HG03039 (cell line): ENCODE measurements around the gene SH3TC1.

Source experiments
- ATAC-seq: cut with Tn5 transposase; IDR thresholded peaks from one replicate; pipeline ENCODE4 v1.9.1; 2021; ENCODE audit warnings: mild to moderate bottlenecking, moderate library complexity; ENCODE audit not compliant: unreplicated experiment

Gene SH3TC1

DNA sequence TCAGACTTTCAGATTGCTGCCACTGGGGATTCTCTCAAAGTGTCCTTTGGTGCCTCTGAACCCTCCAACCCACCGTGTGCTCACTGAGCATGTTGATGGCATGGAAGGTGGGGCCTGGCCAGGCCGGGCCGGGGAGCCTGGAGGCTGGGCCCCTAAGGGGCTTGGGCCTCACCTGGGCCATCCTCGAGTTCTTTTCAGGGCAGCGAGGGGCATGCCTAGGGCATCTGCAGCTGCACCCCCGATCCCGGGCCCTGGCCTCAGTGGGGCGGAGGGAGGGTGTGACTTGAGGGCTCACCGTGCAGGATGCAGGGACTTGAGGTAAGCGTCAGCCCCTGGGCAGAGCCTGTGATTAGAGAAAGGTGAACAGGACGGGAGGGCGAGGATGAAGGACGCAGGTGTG lies 1.6 kb upstream of the SH3TC1 start:
- ATAC-seq: no peak

DNA sequence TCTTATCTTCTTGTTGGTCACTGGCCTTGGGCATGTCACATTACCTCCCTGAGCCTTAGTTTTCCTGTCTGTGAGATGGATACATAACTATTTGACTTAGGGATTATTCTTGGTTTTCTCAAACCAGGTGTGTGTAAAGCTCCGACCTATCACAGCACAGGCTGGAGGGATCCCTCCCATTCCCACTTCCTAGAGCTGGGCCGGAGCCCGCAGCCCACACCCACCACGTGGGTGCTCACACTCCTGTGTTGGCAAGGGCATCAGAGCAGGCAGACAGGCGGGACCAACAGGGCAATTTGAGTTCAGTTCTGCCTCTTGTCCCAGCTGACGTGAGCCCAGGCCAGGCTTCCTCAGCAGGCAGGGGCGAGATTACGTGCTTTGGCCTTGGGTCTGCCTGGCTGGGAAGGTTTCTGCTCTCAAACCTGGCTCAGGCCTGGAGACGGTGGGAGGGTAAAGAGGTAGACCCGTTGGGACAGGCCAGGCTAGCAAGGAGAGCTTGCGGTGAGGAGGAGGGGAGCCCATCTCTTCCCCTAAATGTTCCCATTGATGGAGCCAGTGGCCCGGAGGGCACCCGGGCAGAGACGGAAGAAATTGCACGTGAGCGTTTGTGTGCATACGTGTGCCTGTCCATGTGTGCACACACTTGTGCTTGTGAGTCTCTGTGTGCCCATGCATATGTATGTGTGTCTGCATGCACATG lies 734 bp upstream of the SH3TC1 start:
- ATAC-seq: no peak

GRCh38 chr4:8199594-8200301 lies 658 bp downstream of the SH3TC1 start:
- ATAC-seq: no peak

- no peak for ATAC-seq
These were observed 1.3 kb downstream of the SH3TC1 start for GRCh38 chr4:8200302-8200975.

DNA sequence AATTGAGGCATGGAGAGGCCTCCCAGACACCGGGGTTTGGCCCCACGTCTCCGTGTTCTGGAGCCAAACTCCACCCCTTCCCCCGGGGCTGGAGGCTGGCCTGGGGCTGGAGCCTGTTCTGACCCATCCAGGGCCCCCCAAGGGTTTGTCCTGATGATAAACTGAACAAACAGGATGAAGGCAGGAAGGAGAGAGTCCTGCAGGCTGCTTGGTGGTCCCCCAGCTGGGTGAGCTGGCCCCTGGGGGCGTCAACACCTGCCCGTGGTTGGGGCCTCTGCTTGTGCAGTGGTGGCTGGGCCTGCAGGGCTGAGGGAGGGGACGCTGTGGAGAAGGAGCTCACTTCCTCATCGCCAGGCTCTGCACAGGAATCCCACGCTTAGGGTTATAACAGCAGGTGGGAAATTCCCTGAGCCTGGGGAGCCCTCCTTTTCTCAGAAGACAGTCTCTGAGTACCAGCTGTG lies 2.3 kb downstream of the SH3TC1 start:
- peak; percentile 43 for ATAC-seq

DNA sequence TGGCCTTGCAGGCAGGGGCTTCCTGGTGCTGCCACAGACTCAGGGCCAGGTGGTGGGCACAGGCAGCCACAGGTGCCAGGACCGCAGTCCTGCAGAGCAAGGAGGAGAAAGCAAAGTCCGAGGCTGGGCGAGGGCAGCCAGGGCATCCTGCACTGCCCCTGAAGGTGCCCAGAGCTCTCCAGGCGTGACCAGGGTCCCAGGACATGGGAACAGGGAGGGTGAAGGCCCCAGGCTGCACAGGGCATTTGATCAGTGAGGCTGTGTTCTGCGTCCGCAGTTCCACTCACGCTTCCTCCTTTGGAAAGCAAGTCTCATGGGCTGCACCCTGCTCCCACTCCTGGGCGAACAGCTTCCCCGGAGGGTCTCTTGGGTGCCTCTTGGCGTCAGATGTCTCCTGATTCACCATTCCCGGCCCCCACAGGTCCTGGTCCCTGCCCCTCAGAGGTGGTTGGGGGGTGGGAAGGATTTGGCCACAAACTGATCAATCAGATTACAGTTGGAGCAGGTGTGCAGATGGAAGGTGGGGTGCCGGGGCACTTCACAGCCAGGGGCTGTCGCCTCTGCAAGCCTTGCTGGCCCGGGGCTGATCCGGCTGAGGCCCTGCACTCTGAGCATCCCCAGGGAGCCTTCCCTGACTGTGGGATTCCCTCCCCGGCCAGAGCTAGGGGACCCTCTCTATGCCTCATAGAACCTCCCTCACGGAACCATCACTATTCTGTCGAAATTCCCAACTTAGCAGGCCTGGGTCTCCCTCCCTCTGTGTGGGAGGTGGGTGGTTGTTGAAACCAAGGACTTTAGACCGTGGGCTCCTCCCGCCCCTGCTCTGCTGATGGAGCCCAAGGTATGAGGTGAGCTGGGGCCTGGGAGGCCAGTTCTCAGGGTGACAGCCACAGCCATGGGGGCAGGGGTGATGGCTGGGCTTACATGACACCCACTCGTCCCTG lies 3.3 kb downstream of the SH3TC1 start:
- ATAC-seq: no peak

DNA sequence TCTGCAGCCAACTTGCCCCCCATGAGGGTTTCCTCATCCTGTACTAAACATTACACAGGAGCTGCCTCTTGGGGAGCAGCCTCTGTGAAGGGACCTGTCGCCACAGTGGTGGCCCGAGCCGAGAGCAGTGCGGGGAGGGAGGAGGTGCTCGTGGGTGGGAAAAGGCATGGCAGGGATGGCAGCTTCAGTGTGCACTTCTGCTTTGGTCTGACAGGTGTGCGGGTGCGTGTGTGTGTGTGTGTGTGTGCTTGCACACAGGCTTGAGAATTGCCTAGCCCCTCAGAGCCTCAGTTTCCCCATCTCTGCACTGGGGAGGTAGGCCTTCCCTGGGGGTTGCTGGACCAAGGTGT lies 3.9 kb downstream of the SH3TC1 start:
- ATAC-seq: no peak

DNA sequence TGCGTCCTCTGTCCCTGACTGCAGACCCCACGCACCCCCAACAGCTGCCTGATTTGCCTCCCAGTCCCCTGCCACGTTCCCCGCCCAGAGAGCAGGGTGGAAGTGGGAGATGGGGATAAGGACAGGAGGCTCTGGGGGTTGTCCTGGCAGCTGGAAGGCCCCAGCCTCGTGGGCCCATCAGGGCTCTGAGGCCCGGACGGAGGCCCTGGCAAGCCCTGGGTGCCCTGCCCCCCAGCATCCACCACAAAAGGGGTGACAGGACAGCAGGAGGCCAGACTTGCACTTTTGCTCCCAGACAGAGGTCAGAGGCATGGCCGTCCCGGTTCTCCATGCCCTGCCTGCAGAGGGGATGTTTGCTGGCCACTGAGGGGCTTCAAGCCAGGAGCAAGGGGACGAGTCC lies 4.7 kb downstream of the SH3TC1 start:
- ATAC-seq: no peak

GRCh38 chr4:8204576-8205227 lies 5.6 kb downstream of the SH3TC1 start:
- no peak for ATAC-seq

GRCh38 chr4:8205241-8205707 lies 6.2 kb downstream of the SH3TC1 start:
- no peak for ATAC-seq

- no peak for ATAC-seq
These were observed 6.9 kb downstream of the SH3TC1 start for GRCh38 chr4:8205749-8206611.

- ATAC-seq: no peak
These were observed 8.2 kb downstream of the SH3TC1 start for GRCh38 chr4:8207314-8207713.

GRCh38 chr4:8208565-8208964 lies 9.5 kb downstream of the SH3TC1 start:
- ATAC-seq: no peak

DNA sequence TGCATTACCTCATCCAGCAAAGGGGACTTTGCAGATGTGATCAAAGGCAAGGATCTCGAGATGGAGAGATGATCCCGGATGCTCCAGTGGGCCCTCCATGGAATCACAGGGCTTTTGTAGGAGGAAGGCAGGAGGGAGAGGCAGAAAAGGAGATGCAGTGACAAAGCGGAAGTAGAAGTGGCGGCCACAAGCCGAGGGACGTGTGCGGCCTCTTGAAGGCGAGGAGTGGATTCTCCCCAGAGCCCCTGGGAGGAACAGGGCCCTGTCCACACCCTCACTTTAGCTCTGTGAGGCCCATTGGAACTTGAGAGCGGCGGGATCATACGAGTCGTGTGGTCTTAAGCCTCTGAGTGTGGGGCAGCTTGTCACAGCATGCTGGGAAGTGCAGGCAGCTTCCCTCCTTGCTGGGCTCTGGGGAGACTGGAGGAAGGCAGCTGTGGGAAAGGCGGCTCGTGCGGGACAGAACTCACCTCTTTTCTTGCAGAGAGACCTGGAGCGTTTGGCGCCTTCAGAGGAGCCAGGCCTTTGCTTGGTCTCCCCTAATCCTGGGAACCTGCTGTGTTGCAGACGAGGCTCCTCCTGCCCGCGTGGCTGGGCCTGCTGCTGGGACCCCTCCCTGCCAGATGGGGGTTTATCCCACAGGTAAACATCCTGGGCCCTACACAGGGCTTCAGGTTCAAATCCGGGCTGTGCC lies 10.2 kb downstream of the SH3TC1 start:
- ATAC-seq: no peak

DNA sequence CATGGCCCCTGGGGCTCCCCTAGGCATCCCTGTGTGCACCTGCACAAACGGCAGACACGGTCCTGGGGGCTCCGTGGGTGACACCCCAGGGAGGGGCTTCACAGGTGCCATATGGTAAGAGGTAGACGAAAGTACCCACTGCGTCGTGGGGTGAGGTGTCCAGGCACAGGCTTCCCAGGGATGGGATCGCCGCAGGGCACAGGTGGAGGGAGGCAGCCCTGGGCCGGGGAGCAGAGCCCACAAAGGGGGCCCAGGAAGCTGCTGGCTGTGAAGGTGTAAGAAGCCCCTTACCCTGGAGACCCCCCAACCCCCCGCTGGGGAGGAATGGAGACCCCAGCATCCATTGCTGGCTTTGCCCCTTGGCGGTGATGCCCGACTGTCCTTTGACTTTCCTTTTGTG lies 10.9 kb downstream of the SH3TC1 start:
- no peak for ATAC-seq

DNA sequence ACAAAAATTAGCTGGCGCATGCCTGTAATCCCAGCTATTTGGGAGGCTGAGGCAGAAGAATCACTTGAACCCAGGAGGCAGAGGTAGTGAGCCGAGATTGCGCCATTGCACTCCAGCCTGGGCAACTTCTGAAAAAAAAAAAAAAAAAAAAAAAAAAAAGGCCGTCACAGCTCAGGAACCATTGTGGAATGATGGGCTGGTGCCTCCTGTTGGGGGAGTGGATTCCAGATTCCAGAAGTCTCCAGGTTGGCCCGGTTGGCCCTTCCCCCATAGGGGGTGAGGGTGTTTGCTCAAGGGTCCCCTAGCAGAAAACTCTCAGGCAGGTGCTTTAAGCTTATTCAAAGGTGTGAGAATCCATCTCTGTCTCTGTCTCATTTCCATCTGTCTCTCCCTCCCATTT lies 11.5 kb downstream of the SH3TC1 start:
- no peak for ATAC-seq

DNA sequence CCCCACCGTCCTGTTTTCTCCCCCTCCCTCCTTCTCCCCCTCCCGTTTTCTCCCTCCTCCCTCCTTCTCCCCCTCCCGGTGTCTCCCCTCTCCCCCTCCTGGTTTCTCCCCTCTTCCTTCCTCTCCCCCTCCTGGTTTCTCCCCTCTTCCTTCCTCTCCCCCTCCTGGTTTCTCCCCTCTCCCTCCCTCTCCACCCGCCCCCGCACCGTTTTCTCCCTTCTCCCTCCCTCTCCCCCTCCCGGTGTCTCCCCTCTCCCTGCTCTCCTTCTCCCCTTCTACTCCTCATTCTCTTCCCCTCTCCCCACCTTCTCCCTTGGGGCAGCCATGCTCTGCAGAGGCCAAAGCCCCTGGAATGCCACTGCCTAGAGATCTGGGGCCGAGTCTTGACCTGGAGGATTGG lies 12.2 kb downstream of the SH3TC1 start:
- no peak for ATAC-seq

- no peak for ATAC-seq
These were observed 12.9 kb downstream of the SH3TC1 start for GRCh38 chr4:8211737-8212581.
